Skin epidermis (tissue), 12 donors: Measurements from ENCODE around the gene PIP4P1.

Experiments used
- H3K27ac ChIP-seq, 21 experiments: fragments of 200-600 bp; sonication (generic) in 11 of 21; one replicate each; pipeline ENCODE4 v1.5.0; 2020; ENCODE audit warnings: mild to moderate bottlenecking in 3 of 21, inconsistent platforms in 2 of 21, moderate library complexity in 2 of 21
- H3K4me3 ChIP-seq, 7 experiments: fragments of 200-600 bp; sonication (generic) in 2 of 7; one replicate each; pipeline ENCODE4 v1.5.0; 2020; ENCODE audit warnings: inconsistent platforms in 2 of 7, mild to moderate bottlenecking in 2 of 7, moderate library complexity in 1 of 7

The PIP4P1 gene

DNA sequence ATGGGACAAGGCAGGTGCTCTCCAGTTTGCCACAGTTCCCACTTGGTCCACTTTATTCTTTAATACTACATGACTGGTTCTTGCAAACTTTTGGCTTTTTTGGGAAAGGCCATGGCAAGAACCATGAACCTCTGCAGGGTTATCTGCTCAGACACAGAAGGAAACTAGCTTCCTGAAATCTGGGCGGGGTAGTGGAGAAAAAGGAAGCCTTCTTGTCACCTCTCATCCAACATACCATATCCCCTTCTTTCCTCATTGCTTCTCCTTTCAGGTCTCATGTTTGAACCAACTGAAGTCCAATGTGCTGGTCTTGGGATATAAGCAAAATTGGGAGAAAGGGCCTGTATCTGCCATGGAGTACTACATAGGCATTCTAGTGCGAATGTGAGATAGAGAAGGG lies 19.8 kb downstream of the PIP4P1 start:
- Histone ChIP-seq H3K4me3 (no peak overlapping the region), H3K27ac (no peak overlapping the region)

DNA sequence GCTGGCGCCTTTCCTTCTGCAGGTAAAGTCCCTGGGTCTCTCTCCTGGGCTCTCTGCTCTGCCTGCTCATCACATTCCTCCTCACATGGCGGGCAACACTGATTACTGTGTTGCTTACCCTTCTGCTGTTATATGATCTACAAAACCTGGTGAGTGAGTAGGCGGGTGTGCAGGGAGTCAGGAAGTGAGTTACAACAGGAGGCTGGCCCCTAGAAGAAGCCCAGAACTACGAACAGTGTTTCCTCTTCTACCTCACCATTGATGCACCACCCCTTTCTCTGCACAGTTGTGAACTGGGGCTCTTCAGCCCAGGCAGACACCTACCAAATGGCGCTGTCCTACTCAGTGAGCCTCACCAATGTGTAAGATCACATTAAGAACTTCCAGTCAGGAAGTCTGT lies 20.4 kb downstream of the PIP4P1 start:
- no peak overlapping the region for H3K4me3 ChIP-seq
- no peak overlapping the region for H3K27ac ChIP-seq

DNA sequence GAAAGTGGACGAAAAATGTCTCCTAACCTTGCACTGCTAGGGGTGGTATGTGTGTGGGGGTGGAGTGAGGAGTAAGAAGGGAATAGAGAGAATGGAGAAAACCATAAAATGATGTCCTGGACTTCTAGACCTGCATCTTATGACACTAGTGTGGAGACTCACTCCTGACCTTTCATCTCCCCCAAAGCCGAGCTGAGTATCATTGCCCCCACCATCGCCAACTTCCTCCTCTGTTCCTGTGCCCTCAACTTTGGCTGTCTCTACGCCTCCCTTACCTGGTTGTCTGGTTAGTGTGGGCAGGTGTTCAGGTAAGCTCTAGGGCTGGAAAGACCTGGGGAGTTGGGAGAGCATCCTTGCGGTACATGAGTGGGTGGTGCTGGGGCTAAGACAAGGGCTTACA lies 20.8 kb downstream of the PIP4P1 start:
- no peak overlapping the region for H3K4me3 ChIP-seq

DNA sequence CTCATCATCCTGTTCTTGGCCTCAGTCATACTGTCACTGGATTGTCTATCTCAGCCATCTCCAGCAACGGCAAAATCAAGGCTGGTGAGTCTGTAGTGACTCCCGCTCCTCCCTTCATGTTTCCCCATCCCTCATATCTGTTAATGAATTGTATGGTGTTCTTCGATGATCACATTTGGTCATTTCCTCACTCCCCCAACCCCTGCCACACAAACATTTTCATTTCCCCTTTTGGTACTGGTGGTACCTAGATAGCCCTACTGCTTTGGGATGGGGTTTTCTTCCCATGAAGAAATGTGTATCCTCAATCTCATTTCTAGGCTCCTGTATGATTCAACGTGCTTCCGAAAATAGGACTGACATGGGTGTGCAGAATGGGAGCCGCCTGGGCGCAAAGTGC lies 22.6 kb downstream of the PIP4P1 start:
- no peak overlapping the region for H3K4me3 ChIP-seq
- no peak overlapping the region for H3K27ac ChIP-seq

More for the DNA sequence above, 20.8 kb downstream of the PIP4P1 start:
- H3K27ac ChIP-seq, result no peak overlapping the region

DNA sequence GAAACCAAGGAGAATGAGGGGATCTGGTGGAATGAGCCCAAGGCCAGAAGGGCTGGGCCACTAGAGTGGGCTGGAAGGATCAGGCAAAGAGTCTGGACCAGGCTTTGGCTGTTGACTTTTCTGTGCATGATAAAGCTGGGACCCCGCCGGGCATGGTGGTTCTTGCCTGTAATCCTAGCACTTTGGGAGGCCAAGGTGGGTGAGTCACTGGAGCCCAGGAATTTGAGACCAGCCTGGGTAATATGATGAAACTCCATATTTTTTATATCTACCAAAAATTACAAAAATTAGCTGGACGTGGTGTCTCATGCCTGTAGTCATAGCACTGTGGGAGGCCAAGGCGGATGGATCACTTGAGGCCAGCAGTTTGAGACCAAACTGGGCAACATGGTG lies 24.9 kb downstream of the PIP4P1 start:
- H3K27ac ChIP-seq, result no peak overlapping the region
- H3K4me3 ChIP-seq, result no peak overlapping the region

DNA sequence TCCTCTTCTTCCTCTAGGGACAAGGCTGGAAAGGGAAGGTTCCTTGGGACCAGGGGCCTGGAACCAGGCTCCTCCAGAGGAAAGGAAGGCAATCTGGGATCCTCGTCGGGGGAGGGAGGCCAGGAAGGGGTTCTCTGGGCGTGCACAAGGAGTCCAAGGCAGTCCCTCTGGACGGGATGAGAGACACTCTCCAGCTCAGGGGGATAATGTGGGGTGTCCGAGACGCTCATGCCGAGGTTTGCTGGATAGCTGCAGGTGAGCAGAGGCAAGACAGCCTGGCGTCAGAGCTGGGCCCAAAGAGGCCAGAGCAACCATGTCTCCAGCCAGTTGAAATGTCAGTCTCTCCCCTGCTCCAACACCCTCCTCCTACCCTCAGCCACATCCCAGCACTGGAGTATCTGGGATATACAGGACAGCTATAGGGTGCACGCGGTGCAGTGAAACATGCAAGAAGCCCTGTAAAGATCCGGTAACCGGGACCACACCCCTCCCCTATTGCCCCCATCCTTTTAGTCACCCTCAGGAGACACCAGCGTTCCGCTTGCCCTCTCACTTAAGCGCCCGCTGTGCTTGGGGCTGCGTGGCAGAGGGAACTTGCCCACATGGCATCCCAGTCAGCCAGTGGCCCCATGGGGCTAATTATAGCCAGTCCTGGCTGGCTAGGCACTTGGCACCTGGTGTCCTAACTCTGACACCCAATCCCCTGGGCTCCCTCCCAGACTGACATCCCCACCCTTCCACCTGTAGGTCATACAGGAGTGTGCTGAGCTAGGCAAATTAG lies 25.5 kb downstream of the PIP4P1 start, which contains the start of gene KLHL33:
Gene KLHL33, minus strand, starts transcription at position 585 of the 781 bp plus-strand sequence. Its CDS starts 355 bp downstream, at position 230.
- Histone ChIP-seq H3K4me3 (no peak within 1 kb of the TSS), H3K27ac (no peak within 1 kb of the TSS)

DNA sequence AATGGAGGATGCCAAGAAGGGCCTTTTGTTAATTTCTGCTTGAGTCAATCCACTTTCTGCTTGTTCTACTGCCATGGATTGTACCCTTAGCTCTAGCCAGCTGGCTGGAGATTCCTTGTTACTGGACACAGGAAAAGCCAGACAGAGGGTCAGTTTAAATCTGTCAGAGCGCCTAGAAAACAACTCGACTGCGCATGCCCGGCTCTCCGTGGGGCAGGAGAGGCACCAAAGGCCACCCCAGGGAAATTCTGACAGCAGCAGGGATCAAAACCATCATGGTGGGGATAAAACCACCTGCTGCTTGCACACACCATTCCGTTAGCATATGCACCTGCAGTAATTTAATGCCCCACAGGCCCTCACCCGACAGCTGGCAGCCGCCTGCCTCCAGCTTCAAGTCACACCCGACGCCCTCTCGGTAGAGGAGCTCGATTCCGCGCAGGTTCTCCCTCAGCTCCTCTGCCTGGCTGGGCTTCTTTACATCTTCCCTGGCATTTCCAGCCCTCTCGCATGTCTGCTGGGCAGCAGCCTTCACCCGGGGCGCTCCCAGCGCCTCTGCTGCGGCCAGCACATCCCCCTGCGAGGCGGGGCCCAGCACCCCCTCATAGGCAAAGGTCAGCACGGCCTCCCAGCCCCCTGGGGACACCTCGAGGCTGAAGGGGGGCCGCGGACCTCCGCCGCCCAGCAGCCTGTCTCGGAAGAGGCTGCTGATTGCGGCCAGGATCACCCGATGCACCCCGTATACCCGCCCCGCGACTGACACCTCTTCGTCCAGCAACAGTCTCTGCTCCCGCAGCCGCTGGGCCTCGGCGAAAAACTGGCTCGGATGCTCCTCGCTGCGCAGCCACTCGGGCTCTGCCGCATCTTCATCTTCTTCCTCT lies 26.3 kb downstream of the PIP4P1 start:
- Histone ChIP-seq H3K27ac (no peak overlapping the region), H3K4me3 (no peak overlapping the region)

DNA sequence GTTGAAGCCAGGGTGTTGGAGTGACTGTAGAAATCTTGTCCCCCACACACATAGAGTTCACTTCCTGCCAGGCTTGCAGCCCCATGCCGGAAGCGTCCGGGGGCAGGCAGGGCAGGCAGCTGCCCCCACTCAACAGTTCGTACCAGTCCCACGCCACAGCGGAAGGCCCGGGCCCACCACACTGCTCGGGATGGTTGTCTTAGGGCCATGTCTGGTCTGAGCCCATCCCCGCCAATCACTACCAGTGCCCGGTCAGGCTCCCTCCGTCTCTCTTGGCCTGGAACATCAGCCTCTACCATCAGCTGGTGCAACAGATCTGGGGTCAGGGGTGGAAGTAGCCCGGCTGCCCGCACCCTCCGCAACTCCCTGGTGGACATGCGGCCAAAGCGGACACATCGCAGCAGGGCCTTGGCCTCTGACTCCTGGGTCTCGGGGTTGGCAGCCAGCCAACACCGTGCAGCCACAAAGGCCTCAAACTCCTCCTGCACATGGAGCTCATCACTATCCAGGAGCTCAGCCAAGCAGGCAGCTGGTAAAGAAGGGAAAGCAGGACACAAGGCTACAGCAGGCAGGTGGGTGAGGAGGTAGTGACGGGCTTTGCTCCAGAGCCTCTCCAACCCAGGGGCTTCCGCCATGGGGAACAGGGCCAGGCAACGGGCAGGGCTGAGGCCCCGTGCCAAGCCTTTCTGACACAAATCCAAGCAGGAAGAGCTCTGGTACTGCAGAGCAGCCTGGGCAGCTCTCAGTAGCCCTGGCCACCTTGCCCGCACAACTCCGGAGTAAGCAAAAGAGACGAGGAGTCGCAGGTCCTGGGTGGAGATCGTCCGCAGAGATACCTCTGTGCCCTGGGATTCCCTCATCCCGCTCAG lies 31.2 kb downstream of the PIP4P1 start:
- H3K27ac ChIP-seq, result no peak overlapping the region
- no peak overlapping the region for H3K4me3 ChIP-seq

DNA sequence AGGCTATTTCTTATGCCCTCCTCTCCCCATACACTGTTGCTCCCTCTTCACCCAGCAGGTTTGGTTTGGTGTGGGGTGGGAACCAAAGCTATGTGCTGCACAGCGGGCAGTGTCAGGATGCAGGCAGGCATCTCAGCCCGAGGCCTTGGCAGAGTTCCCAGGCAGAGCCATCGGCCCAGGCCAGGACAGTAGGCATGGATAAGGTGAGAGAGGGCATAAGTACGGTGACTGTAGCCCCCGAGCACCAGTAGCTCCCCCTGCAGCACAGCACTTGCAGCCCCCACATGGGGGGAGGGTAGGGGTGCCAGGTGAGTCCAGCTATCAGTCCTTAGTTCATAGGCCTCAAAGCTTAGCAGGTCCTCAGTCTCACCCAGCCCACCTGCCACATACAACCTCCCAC lies 32.4 kb downstream of the PIP4P1 start:
- Histone ChIP-seq H3K4me3 (no peak overlapping the region), H3K27ac (peak overlapping the region in 6 of 21 experiments; percentile 53 to 74 (median 66))

DNA sequence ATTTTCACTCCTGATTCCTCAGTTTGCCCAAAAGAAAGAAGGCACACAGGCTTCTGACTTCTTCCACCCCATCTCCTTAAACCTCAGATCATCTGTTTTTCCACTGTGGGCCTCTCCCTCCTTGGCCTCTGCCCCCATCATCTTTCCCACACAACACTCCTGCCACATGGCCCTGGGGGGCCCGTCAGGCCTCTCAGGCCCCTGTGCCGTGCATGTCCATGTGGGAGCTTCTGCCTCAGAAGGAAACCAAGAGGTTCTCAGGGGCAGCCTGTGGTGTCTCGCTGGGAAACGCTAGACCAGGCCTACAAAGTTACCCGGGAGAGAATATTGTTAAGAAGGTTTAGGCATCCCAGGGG lies 33.2 kb downstream of the PIP4P1 start:
- Histone ChIP-seq H3K4me3 (no peak overlapping the region), H3K27ac (peak overlapping the region in 13 of 21 experiments; percentile 30 to 74 (median 61))

DNA sequence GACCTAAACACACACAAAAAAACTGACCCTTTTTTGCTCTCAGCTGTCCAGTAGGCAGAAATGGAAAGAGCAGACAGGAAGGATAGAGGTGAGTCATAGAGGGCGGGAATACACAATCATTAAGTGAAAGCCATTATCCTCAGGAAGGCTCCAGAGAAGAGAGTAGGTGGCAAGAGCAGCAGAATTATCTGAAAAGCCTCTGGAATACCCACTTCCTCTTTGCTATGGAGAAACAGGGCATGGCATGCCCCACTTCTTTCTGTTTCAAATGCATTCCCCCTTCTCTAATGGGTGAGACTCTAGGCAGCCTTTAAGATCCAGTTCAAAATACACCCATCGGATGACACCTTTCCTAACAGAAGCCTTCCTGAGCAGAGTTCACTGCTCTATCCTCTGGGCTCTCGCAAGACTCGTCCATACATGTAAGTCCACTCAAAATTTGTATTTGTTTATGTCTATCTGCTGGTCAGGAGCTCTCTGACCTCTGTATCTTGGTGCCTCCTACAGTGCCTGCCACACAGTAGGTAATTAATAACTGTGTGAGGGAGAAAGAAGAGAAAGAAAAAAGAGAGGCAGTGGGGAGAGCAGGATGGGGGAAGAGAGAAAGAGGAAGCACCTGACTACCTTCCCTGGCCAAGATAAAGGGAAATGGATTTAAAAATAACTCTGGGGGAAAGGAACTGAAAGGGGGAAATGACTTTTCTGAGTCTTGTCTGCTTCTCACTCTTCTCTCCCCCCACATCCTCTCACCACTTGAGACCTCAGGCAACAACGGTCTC lies 33.8 kb downstream of the PIP4P1 start:
- Histone ChIP-seq H3K4me3 (no peak overlapping the region), H3K27ac (peak overlapping the region in 13 of 21 experiments; percentile 30 to 74 (median 61))

DNA sequence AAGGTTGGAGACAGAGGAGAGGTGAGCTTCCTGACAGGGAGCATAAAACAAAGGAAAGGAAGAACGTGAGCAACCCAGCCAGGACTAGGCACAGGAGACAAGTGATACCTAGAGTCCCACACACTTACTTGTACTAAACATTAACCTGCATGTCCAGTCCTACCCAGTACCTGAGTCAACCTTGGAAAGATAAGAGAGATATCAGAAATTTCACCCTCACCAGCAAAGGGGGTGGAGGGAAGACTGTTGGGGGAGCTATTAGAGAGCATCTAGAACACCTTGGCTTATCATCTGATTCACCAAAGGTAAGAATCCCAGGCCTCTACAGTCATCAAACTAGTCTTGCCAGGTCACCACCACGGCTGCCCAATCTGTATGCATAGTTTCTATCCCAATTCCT lies 36.4 kb downstream of the PIP4P1 start:
- Histone ChIP-seq H3K4me3 (no peak overlapping the region), H3K27ac (no peak overlapping the region)

DNA sequence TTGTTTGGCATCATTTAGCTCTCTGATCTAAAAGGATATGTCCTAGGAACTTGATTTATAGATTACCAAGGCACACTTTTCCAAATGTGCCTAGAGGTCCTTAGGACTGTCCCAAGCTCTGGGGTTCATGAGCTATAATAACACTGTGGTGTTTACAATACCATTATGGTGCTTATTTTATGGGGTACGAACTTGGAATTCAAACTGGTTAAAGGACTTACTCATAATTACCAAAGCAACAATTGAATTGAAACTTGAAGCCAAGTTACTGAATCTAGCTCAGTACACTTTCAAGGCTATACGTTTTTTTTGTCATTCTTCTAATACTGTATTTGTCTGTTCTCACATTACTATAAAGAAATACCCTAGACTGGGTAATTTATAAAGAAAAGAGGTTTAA lies 38.3 kb downstream of the PIP4P1 start:
- H3K27ac ChIP-seq, result no peak overlapping the region

DNA sequence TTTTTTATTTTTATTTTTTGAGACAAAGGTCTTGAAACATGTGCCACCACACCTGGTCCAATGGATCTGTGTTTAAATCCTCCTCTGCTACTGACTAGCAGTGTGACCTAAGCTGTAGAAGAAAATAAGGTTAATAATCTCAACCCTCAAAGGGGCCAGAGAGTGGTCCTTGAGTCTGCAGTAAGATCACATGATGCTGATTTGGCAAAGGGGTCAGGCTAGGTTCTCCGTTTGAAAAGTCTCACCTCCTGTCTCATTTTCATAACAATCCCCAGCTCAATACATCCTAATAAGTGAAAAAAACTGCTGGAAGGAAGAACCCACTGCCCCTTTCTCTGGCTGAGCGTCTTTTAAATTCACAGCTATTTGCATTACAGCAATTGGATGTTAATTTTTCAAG lies 40.0 kb downstream of the PIP4P1 start:
- Histone ChIP-seq H3K27ac (no peak overlapping the region), H3K4me3 (no peak overlapping the region)

More for the DNA sequence above, 38.3 kb downstream of the PIP4P1 start:
- H3K4me3 ChIP-seq, result no peak overlapping the region

DNA sequence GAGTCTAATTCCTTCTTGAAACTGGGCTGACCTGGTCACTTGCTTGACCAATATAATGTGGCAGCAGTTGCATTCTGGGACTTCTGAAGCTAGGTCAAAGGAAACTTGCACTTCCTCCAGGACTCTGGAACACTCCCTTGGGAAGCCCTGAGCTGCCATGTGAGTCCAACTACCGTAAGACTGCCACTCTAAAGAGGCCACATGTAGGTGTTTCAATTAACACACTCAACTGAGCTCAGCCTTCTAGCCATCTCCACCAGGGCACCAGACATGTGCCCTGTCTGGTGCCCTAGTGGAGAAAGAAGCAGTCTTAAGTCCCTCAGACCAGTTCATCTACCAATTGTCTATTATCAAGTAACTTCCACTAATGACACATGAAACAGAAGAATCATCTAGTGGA lies 41.8 kb downstream of the PIP4P1 start:
- Histone ChIP-seq H3K27ac (no peak overlapping the region), H3K4me3 (no peak overlapping the region)

DNA sequence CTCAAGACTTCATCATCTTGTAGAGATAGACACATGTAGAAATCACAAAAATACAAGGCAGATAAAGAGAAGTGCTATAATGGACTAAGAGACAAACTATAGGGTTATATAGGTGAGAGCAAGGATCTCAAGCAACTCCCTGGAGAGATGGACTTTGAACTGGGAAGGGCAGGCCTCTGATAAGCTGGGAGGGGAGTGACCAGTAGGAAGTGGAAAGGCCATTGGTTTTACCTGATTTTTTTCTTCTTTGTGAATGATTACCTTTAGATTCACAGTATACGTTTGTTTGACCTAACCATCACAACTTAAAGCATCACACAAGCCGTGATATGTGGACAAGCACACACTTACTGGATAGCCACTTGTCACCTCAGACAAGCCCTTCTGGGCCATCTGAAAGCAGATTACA lies 42.7 kb downstream of the PIP4P1 start:
- Histone ChIP-seq H3K4me3 (no peak overlapping the region), H3K27ac (no peak overlapping the region)

DNA sequence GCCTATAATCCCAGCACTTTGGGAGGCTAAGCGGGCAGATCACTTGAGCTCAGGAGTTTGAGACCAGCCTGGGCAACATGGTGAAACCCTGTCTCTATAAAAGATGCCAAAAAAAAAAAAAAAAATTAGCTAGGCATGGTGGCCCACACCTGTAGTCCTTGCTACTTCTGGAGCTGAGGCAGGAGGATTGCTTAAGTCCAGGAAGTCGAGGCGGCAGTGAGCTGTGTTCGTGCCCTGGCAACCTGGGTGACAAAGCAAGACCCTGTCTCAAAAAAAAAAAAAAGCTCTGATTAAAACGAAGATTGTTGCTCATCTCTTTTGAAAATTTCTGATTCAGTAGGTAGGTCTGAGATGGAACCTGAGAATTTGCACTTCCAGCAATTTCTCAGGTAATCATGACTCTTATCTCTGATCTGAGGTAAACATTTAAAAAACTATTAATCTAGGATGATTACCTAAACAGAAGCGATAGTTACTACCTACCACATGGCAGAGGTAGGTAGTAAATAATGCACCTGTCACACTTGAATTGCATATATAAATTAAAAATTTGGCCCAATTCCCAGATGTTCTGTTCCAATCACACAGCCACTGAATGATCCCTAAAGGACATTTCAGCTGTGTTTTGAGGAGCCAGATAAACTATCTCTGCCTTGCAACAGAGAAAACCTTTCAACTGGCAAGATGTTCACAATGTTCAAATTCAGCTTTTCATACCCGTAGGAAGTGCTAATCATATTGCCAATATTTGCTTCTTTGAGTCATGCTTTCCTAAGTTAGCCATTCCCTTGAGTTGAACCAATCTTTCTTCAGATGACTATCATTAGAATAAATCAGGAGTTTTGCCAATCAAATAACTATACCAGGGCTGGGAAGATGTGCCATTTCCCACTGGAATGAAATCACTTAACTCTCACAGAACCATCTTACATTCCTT lies 43.7 kb downstream of the PIP4P1 start:
- Histone ChIP-seq H3K4me3 (no peak overlapping the region), H3K27ac (no peak overlapping the region)

DNA sequence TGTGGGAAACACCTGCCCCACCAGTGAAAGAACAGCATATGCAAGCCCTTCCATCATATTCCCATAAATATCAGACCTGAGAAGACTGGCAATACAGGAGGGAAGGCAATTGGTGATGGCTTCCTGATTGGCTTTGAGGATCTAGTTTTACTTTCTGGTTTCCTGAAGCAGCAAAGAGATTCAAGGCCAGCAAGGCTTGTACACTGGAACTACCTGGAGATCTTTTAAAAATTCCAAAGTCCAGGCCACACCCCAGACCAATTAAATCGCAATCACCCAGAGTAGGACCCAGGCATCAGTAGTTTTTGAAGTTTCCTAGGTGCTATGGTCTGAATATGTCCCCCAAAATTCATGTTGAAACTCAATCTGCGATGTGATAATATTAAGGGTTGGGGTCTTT lies 45.0 kb downstream of the PIP4P1 start:
- Histone ChIP-seq H3K4me3 (no peak overlapping the region), H3K27ac (peak overlapping the region in 4 of 21 experiments; percentile 12 to 69 (median 30))
